HepG2 (cell line): ENCODE measurements around the gene LSM5. TPM values are rescaled to one million over a fixed set of nuclear protein-coding genes. Genes with fewer than 3 reads are reported as not detected.

Experiments used
- AGO2 ChIP-seq: fragments of 200-400 bp; formaldehyde crosslinking; optimal IDR thresholded peaks from 2 replicates; pipeline ENCODE3; 2017; ENCODE audit warnings: mild to moderate bottlenecking, low read depth, low read length, moderate library complexity
- ARNTL ChIP-seq: sonication (generic); formaldehyde crosslinking; IDR thresholded peaks from 2 replicates; pipeline ENCODE4 v1.4.0; 2020; ENCODE audit warnings: mild to moderate bottlenecking, missing genetic modification reagents
- BCL6 ChIP-seq: IDR thresholded peaks from 2 replicates; pipeline ENCODE4 v1.6.1; 2016; ENCODE audit warnings: missing genetic modification reagents, missing compliant biosample characterization
- DPF2 ChIP-seq: sonication (generic); formaldehyde crosslinking; IDR thresholded peaks from 2 replicates; pipeline ENCODE4 v1.4.0; 2020; ENCODE audit warnings: mild to moderate bottlenecking, low read depth, missing genetic modification reagents, borderline replicate concordance
- FOXJ3 ChIP-seq: sonication (generic); formaldehyde crosslinking; IDR thresholded peaks from 2 replicates; pipeline ENCODE4 v1.4.0; 2020; ENCODE audit warnings: missing genetic modification reagents, mild to moderate bottlenecking, borderline replicate concordance
- FOXM1 ChIP-seq: sonication (generic); formaldehyde crosslinking; IDR thresholded peaks from 2 replicates; pipeline ENCODE4 v1.5.0; 2020; ENCODE audit warnings: missing genetic modification reagents
- HCFC1 ChIP-seq: fragments of 150-350 bp; IDR thresholded peaks from 2 replicates; pipeline ENCODE4 v1.6.1; 2014; ENCODE audit warnings: low read depth, low read length
- IRF2 ChIP-seq: IDR thresholded peaks from 2 replicates; pipeline ENCODE4 v1.6.1; 2018; ENCODE audit warnings: missing genetic modification reagents, missing compliant biosample characterization
- KMT2B ChIP-seq: IDR thresholded peaks from 2 replicates; pipeline ENCODE4 v1.6.1; 2016; ENCODE audit warnings: missing genetic modification reagents, missing compliant biosample characterization
- MXI1 ChIP-seq: IDR thresholded peaks from 3 replicates; pipeline ENCODE4 v1.6.1; 2012; ENCODE audit warnings: low read depth, low read length, inconsistent platforms, borderline replicate concordance
- MYNN ChIP-seq: sonication (generic); formaldehyde crosslinking; IDR thresholded peaks from 2 replicates; pipeline ENCODE4 v1.4.0; 2020; ENCODE audit warnings: mild to moderate bottlenecking, low read depth, missing genetic modification reagents
- PCBP1 ChIP-seq: fragments of 200-400 bp; formaldehyde crosslinking; IDR thresholded peaks from 2 replicates; pipeline ENCODE4 v1.6.1; 2017; ENCODE audit warnings: mild to moderate bottlenecking, low read depth, low read length, borderline replicate concordance
- PHF21A ChIP-seq: sonication (generic); formaldehyde crosslinking; IDR thresholded peaks from 2 replicates; pipeline ENCODE4 v1.5.0; 2020; ENCODE audit warnings: mild to moderate bottlenecking, missing genetic modification reagents
- RXRB ChIP-seq: IDR thresholded peaks from 2 replicates; pipeline ENCODE4 v1.6.1; 2016; ENCODE audit warnings: borderline replicate concordance, missing genetic modification reagents, missing compliant biosample characterization
- SAP130 ChIP-seq: IDR thresholded peaks from 2 replicates; pipeline ENCODE4 v1.6.1; 2016; ENCODE audit warnings: low read depth
- SPEN ChIP-seq: sonication (generic); formaldehyde crosslinking; IDR thresholded peaks from 2 replicates; pipeline ENCODE4 v1.5.1; 2020; ENCODE audit warnings: low read depth, mild to moderate bottlenecking, missing genetic modification reagents
- TGIF2 ChIP-seq: IDR thresholded peaks from 2 replicates; pipeline ENCODE4 v1.6.1; 2016; ENCODE audit warnings: control low read depth, missing compliant biosample characterization
- WIZ ChIP-seq: sonication (generic); formaldehyde crosslinking; IDR thresholded peaks from 2 replicates; pipeline ENCODE4 v1.5.1; 2020; ENCODE audit warnings: mild to moderate bottlenecking, missing genetic modification reagents
- ZFP36L2 ChIP-seq: sonication (generic); formaldehyde crosslinking; IDR thresholded peaks from 2 replicates; pipeline ENCODE4 v1.4.0; 2020; ENCODE audit warnings: missing genetic modification reagents
- ZFP37 ChIP-seq: sonication (generic); formaldehyde crosslinking; IDR thresholded peaks from 2 replicates; pipeline ENCODE4 v1.4.0; 2020; ENCODE audit warnings: missing genetic modification reagents, borderline replicate concordance
- ZNF12 ChIP-seq: sonication (generic); formaldehyde crosslinking; IDR thresholded peaks from 2 replicates; pipeline ENCODE4 v1.5.0; 2020; ENCODE audit warnings: missing genetic modification reagents
- ZNF75D ChIP-seq: sonication (generic); formaldehyde crosslinking; IDR thresholded peaks from 2 replicates; pipeline ENCODE4 v1.8.1; 2023; ENCODE audit warnings: missing genetic modification reagents, mild to moderate bottlenecking, borderline replicate concordance
- polyA plus RNA-seq, 8 experiments: library from polyadenylated mRNA; depleted of rRNA in 3 of 8; stranded (reverse) in 7 of 8; unstranded in 1 of 8; fragments of >200 nt; fragmentation: Illumina TruSeq in 4 of 8; extraction: Trizol in 4 of 8; gene quantifications; 2 replicates each; pipeline versions ENCODE4 v1.2.1 to v1.2.3, GENCODE V29; 2011 to 2016; ENCODE audit warnings: low read depth in 4 of 8, missing spikeins in 1 of 8, mixed read lengths in 1 of 8; ENCODE audit not compliant: insufficient read depth in 1 of 8
- total RNA-seq, 5 experiments: library from RNA; depleted of rRNA; stranded (reverse); fragments of >200 nt; fragmentation: Illumina TruSeq; extraction: Trizol; gene quantifications; 2 replicates each; pipeline ENCODE4 v1.2.3, GENCODE V29; 2016; ENCODE audit warnings: low read depth in 1 of 5
- TF ChIP-seq, protein P1 (sequence below): sonication (generic); formaldehyde crosslinking; IDR thresholded peaks from 2 replicates; pipeline ENCODE4 v1.5.1; 2020; ENCODE audit warnings: missing genetic modification reagents, mild to moderate bottlenecking, borderline replicate concordance
- TF ChIP-seq, protein P2 (sequence below): sonication (generic); formaldehyde crosslinking; IDR thresholded peaks from 2 replicates; pipeline ENCODE4 v1.4.0; 2020; ENCODE audit warnings: mild to moderate bottlenecking, low read depth, missing genetic modification reagents
- TF ChIP-seq, protein P3 (sequence below): sonication (generic); formaldehyde crosslinking; IDR thresholded peaks from 2 replicates; pipeline ENCODE4 v1.5.0; 2020; ENCODE audit warnings: mild to moderate bottlenecking, missing genetic modification reagents

Gene LSM5
- total and polyA plus RNA-seq, 2 of the 13 experiments (the other 11 are each of a cell fraction or from before 2014, with no cell fraction given), result 30.3 to 183 TPM

DNA sequence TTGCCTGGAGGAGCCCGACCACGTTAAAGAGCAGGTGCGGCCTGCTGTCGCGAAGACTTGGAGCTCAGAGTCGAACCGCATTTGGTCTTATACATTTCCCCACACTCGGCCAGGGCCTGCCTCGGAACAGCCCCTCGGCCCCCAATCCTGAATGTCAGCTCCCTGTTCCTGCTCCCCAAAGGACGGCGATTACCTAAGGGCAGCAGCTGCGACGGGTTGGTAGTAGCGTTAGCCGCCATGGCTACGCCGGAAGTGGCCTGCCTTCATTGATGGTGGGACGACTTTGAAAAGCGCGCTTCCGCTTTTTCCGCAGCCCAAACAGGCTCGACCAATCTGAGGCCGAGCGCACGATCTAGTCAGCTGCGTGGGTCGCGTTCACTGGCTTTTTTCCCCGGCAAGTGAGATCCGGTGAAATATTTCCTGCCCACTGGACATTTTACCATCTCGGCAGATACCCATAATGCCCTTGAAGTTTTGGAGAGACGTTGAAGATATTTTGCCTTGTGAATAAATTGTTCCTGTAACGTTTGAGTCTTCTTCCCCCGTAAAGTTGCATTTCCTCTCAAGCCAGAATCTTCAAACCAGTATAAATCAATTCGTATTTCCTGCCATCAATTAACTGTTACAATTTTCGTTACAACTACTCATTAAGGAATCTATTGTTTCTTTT is at the start of gene LSM5 (continued):
- TF ChIP-seq, protein P1, sequence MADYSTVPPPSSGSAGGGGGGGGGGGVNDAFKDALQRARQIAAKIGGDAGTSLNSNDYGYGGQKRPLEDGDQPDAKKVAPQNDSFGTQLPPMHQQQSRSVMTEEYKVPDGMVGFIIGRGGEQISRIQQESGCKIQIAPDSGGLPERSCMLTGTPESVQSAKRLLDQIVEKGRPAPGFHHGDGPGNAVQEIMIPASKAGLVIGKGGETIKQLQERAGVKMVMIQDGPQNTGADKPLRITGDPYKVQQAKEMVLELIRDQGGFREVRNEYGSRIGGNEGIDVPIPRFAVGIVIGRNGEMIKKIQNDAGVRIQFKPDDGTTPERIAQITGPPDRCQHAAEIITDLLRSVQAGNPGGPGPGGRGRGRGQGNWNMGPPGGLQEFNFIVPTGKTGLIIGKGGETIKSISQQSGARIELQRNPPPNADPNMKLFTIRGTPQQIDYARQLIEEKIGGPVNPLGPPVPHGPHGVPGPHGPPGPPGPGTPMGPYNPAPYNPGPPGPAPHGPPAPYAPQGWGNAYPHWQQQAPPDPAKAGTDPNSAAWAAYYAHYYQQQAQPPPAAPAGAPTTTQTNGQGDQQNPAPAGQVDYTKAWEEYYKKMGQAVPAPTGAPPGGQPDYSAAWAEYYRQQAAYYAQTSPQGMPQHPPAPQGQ (CRISPR knock-in tag), result peak; percentile 60; the same call in 1 of the 2 replicates
- TF ChIP-seq WIZ (CRISPR knock-in tag) (peak; percentile 94; the same call in 1 of the 2 replicates), SPEN (CRISPR knock-in tag) (peak; percentile 87), BCL6 (peak; percentile 64), FOXM1 (peak; percentile 92), ZFP37 (0 out of 2 replicates have a peak, but pooled peaks have one; percentile 77), HCFC1 (peak; percentile 66; the same call in 1 of the 2 replicates), ZNF75D (CRISPR knock-in tag) (no peak), PHF21A (peak; percentile 82), SAP130 (CRISPR knock-in tag) (peak; percentile 100), MXI1 (peak; percentile 85; the same call in 1 of the 3 replicates), IRF2 (CRISPR knock-in tag) (peak; percentile 93), ZFP36L2 (peak; percentile 75; the same call in 1 of the 2 replicates), RXRB (CRISPR knock-in tag) (peak; percentile 70; the same call in 1 of the 2 replicates), AGO2 (peak; percentile 63), FOXJ3 (CRISPR knock-in tag) (peak; percentile 79), KMT2B (CRISPR knock-in tag) (peak; percentile 99), TGIF2 (CRISPR knock-in tag) (peak; percentile 96), ARNTL (CRISPR knock-in tag) (no peak; the same call in none of the 2 replicates), PCBP1 (0 out of 2 replicates have a peak, but pooled peaks have one; percentile 45), DPF2 (CRISPR knock-in tag) (no peak), MYNN (CRISPR knock-in tag) (peak; percentile 91; the same call in 1 of the 2 replicates), ZNF12 (peak; percentile 41; the same call in 1 of the 2 replicates)
- TF ChIP-seq, protein P2, sequence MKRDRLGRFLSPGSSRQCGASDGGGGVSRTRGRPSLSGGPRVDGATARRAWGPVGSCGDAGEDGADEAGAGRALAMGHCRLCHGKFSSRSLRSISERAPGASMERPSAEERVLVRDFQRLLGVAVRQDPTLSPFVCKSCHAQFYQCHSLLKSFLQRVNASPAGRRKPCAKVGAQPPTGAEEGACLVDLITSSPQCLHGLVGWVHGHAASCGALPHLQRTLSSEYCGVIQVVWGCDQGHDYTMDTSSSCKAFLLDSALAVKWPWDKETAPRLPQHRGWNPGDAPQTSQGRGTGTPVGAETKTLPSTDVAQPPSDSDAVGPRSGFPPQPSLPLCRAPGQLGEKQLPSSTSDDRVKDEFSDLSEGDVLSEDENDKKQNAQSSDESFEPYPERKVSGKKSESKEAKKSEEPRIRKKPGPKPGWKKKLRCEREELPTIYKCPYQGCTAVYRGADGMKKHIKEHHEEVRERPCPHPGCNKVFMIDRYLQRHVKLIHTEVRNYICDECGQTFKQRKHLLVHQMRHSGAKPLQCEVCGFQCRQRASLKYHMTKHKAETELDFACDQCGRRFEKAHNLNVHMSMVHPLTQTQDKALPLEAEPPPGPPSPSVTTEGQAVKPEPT (CRISPR knock-in tag), result 0 out of 2 replicates have a peak, but pooled peaks have one; percentile 61
- TF ChIP-seq, protein P3, sequence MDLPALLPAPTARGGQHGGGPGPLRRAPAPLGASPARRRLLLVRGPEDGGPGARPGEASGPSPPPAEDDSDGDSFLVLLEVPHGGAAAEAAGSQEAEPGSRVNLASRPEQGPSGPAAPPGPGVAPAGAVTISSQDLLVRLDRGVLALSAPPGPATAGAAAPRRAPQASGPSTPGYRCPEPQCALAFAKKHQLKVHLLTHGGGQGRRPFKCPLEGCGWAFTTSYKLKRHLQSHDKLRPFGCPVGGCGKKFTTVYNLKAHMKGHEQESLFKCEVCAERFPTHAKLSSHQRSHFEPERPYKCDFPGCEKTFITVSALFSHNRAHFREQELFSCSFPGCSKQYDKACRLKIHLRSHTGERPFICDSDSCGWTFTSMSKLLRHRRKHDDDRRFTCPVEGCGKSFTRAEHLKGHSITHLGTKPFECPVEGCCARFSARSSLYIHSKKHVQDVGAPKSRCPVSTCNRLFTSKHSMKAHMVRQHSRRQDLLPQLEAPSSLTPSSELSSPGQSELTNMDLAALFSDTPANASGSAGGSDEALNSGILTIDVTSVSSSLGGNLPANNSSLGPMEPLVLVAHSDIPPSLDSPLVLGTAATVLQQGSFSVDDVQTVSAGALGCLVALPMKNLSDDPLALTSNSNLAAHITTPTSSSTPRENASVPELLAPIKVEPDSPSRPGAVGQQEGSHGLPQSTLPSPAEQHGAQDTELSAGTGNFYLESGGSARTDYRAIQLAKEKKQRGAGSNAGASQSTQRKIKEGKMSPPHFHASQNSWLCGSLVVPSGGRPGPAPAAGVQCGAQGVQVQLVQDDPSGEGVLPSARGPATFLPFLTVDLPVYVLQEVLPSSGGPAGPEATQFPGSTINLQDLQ (CRISPR knock-in tag), result no peak; the same call in 1 of the 2 replicates
